C1 segment of cervical spinal cord (tissue), 14 donors: ENCODE measurements around the gene FUZ.

Experiments used
- DNase-seq, 14 donors: peaks; one replicate each; lab custom pipeline; 2025; lab: John Stamatoyannopoulos, UW

Gene FUZ

DNA sequence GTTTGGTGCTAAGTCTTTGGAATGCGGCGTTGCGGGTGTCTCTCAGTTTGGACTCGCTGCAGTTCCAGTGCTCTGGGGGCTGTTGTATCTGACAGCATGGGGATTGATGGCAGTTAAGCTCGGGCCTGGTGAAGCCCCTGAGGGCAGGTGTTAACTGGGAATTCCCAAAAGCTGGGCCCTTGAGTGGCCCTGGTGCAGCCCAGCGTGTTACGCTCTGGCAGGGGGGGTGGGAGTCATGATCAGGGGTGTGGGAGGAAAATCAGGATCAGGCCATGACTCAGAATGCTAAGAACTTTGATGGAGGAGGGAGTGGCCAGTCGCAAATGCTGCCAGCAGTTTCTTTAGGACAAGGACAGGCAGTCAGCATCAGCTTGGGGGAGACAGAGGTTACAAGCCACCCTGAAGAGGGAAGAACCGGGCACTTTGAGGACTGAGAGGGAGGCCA, 26.7 kb downstream of the FUZ start:
- DNase-seq: no peak

DNA sequence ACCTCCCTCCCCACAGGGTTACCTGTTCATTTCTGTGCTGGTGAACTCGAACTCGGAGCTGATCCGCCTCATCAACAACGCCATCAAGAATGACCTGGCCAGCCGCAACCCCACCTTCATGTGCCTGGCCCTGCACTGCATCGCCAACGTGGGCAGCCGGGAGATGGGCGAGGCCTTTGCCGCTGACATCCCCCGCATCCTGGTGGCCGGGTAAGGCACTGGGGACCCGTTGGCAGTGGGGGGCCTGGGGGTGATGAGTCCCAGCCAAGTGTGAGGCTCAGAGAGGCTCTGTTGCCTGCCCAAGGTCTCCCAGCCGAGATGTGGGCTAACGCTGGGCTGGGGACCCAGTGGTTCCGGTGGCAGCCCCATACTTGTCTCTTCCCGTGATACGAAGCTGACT, 30.6 kb downstream of the FUZ start:
- DNase-seq: no peak

GRCh38 chr19:49781394-49781793, 31.7 kb downstream of the FUZ start:
- no peak for DNase-seq

DNA sequence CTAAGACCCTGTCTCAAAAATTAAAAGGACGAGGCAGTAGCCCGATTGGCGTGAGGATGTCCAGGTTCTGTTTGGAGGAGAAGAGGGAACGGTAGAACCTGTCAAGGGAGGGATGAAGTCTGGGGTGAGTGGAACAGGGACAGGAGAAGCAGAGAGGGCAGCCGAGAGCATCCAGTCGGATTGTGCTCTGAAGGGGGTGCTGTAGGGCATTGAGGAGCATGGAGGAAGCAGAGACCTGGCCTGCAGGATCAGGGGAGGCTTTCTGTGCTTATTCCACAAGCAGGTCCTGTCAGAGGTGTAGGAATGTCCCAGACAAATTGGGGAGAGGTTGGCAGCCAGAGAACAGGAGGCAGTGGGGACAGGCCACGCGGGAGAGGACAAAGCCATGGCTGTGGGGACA, 32.2 kb downstream of the FUZ start:
- no peak for DNase-seq

- no peak for DNase-seq
These were observed 33.1 kb downstream of the FUZ start for GRCh38 chr19:49779731-49780555.

DNA sequence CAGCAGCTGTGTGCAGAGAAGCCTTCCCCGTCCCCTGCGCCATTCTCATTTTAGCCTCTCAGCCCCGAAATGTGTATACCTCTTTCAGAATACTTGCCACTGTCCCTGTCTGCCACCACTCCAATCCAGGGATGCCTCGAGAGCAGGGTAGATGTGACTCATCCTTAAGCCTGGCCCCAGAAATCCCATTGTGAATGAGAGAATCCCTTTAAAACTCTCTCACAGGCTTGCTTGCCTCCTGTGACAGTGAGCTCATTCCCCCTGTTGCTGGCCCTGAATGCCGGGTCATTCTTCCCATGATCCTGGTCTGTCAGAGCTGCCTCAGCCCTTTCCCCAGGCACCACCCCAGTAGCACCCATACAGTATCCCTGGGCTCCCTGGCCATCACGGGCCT, 36.7 kb downstream of the FUZ start:
- no peak for DNase-seq

- DNase-seq: no peak
These were observed 37.2 kb downstream of the FUZ start for GRCh38 chr19:49775742-49776370.

GRCh38 chr19:49774969-49775368, 38.1 kb downstream of the FUZ start:
- no peak for DNase-seq

GRCh38 chr19:49773663-49774350, 39.3 kb downstream of the FUZ start:
- peak in 1 of 14 donors; percentile 6 for DNase-seq

DNA sequence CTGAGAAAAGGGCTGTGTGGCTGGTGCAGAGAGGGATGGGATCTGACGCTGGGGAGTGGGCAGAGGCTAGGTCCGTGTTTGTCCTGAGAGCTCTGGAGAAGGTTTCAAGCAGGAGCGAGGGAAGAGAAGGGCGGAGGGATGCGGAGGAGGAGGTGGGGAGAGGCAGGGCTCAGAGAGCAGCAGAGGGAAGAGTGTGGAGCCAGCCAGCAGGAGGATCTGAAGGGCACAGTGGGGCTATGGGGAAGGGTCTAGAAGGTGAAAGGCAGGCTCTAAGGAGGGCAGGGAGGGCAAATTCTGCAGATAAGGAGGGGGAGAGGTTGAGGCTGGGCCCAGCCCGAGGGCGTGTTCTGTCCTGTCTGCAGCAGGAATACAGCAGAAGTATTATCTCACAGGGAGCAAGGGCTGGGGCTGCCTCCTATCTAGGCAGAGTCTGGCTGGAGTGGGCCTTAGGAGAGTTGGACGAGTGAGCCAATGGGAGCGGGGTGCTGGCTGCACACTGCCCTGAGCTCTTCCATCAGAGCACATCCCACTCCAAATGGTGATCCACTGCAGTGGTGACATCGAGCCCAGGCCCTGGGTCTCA, 40.2 kb downstream of the FUZ start:
- DNase-seq: no peak

DNA sequence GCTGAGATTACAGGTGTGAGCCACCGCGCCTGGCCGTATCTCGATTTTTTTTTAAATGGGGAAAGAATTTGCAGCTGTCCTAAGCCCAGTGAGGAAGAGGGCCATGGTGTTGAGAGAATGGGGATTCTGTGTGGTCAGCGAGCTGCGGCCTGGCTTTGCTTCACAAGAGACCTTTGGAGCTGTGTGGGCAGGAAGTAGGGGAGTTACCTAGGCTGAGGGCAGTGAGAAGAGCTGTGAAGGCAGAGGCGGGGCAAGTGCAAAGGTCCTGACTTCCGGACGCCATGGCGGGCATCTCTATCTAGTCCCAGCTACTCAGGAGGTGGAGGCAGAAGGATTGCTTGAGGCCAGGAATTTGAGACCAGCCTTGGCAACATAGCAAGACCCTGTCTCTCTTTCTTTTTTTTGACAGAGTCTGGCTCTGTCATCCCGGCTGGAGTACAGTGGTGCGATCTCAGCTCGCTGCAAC, 41.4 kb downstream of the FUZ start:
- DNase-seq: no peak

- no peak for DNase-seq
These were observed 42.6 kb downstream of the FUZ start for GRCh38 chr19:49770529-49770928.

GRCh38 chr19:49767967-49768581, 45.0 kb downstream of the FUZ start:
- DNase-seq: no peak

- peak in 2 of 14 donors; percentile 33 to 34 for DNase-seq
These were observed 45.7 kb downstream of the FUZ start for GRCh38 chr19:49767381-49767780.

GRCh38 chr19:49766930-49767299, 46.2 kb downstream of the FUZ start, which contains the start of gene AP2A1:
Gene AP2A1, plus strand, starts transcription at chr19:49767001. Its CDS starts 133 bp downstream, at chr19:49767134.
- no peak for DNase-seq

DNA sequence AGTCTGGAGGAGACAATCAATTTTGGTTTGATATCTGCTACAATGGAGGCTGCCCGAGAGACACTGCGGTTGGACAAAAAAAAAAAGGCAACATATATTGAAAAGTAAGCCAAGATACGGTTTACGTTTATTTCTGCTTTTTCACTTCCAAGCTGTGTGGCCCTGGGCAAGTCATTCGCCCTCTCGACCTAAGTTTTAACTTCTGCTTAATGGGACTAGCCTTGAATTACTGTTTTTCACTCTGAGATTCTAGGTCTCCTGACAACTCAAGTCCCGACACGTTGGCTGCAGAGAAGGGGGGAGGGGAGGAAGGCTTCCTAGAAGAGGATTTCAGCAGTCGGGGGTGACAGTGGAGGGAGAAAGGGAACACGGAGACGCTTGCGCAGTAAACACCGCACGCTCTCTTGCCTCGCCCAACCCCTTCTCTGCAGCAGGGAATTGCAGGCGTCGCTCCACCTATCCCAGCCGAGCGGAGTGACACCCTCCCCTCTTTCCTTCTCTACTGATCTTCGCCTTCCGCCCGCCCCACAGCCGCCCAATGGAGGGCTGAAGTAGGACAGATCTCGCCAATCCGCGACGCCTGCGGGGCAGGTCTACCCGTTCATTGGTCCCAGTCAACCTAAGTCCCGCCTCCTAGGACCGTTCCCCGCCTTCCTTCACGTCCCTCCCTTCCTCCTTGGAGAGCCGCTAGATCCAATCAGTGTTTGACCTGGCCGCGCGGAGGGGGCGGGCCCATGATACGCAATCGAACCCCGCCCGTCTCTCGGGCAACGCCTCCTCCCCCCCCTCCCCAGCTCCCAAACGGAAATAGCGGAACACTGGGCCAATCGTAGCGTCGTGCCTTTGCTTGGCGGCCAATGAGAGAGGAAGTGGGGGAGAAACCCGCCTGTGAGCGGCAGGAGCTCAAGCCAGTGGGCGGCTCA, 46.8 kb downstream of the FUZ start:
- peak; percentile 92 to 100 (median 100) for DNase-seq

DNA sequence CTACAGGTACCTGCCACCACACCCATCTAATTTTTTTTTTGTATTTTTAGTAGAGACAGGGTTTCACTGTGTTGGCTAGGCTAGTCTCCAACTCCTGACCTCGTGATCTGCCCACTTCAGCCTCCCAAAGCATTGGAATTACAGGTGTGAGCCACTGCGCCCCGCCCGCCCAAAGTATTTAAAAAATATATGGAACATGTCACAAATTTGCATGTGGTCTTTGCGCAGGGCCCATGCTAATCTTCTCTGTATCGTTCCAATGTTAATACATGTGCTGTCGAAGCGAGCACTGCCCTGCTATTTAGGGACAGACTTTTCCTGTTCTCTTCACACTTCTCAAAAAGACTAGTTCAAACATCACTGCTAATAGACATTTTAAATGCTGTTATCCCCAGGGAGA, 48.8 kb downstream of the FUZ start:
- DNase-seq: no peak

- DNase-seq: no peak
These were observed 49.9 kb downstream of the FUZ start, which contains the start of gene TSKS for GRCh38 chr19:49763230-49763629. Gene TSKS, minus strand, starts transcription at chr19:49763306. Its CDS starts 59 bp downstream, at chr19:49763247.

- DNase-seq: peak in 1 of 14 donors; percentile 1
These were observed 51.3 kb downstream of the FUZ start for GRCh38 chr19:49761625-49762311.

DNA sequence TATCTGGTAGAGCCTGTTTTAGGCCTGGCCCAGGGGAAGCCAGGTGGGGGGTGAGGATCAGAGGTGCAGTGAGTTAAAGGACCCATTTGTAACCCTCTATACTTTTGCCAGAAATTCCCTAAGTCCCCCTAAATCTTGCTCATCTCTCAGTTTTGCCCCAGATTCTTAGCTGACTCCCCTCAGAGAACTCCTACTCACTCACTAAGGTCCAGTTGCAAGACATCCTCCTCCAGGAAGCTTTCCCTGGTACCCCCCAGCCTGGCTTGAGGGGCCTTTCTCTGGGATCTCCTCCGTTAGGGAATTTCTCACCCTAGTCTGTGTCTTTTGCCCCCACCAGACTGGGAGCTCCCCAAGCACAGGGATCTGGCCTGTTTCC, 51.9 kb downstream of the FUZ start:
- no peak for DNase-seq
